K562 (cell line): Measurements from ENCODE around the gene WDHD1. TPM values are rescaled to one million over a fixed set of nuclear protein-coding genes. Genes with fewer than 3 reads are reported as not detected.

Source experiments
- ATAC-seq: fragments of 200-7000 bp; cut with Tn5 transposase; 3 replicates; pipeline ENCODE4 v1.9.1; 2020; ENCODE audit warnings: moderate library complexity
- BruUV-seq: library from RNA; stranded (reverse); fragments of 400-500 nt; replicated peaks from 2 replicates; lab custom pipeline; 2021; lab: Mats Ljungman, UMichigan
- CTCF ChIA-PET: fragments of 300-600 bp; formaldehyde crosslinking; extraction: SDS; loops from one replicate; lab custom pipeline; 2021; ENCODE audit warnings: low intra/inter-chr PET ratio; lab: Yijun Ruan, JAX
- POLR2A ChIA-PET: fragments of 300-600, 350-650 bp; sonication (Branson Sonifier 250); formaldehyde crosslinking; extraction: SDS; loops from one replicate; lab custom pipeline; 2021; ENCODE audit warnings: antibody characterized with exemption, inconsistent platforms; lab: Yijun Ruan, JAX
- DNase-seq, 4 experiments: peaks; one replicate each; pipeline versions ENCODE4 v3.0.0 to v3.0.0-alpha.2; 2011 to 2018; ENCODE audit warnings: low spot score in 3 of 4, mixed read lengths in 3 of 4; ENCODE audit errors: extremely low read depth in 1 of 4
- FAIRE-seq: peaks from 2 replicates; lab custom pipeline; 2011; peaks lifted over from hg19 to GRCh38; lab: Jason Lieb, UNC
- H2AFZ ChIP-seq: 2 replicates; pipeline ENCODE4 v1.6.0; 2011; ENCODE audit warnings: low read depth, low read length, control low read depth, inconsistent platforms
- H3K27ac ChIP-seq: fragments of 200-600 bp; 3 replicates; pipeline ENCODE4 v1.8.0; 2011; ENCODE audit warnings: low read depth, mild to moderate bottlenecking, control low read depth, inconsistent platforms, low read length, moderate library complexity, mixed read lengths; ENCODE audit errors: extremely low read depth
- H3K27me3 ChIP-seq, 2 experiments: fragments of 300-600 bp in 1 of 2; 2 replicates in 1 of 2; 3 replicates in 1 of 2; pipeline versions ENCODE4 v1.6.0 to v1.8.0; 2011; ENCODE audit warnings: inconsistent platforms in 2 of 2, low read length in 2 of 2, mild to moderate bottlenecking in 1 of 2, mixed read lengths in 1 of 2, moderate library complexity in 1 of 2; ENCODE audit not compliant: control insufficient read depth in 2 of 2, insufficient read depth in 2 of 2
- H3K36me3 ChIP-seq: fragments of 300-600 bp; 3 replicates; pipeline ENCODE4 v1.8.0; 2011; ENCODE audit warnings: mild to moderate bottlenecking, low read length, inconsistent platforms; ENCODE audit not compliant: control insufficient read depth, insufficient read depth
- H3K4me1 ChIP-seq, 2 experiments: fragments of 200-600 bp in 1 of 2; replicated peaks in 1 of 2; 2 replicates in 1 of 2; 3 replicates in 1 of 2; pipeline versions ENCODE4 v1.5.1 to v1.8.0; 2011; ENCODE audit warnings: inconsistent platforms in 2 of 2, low read length in 2 of 2, mild to moderate bottlenecking in 1 of 2, mixed read lengths in 1 of 2, moderate library complexity in 1 of 2; ENCODE audit not compliant: control insufficient read depth in 2 of 2, insufficient read depth in 2 of 2
- H3K4me2 ChIP-seq: 2 replicates; pipeline ENCODE4 v1.6.1; 2011; ENCODE audit warnings: low read length, control low read depth, inconsistent platforms, mixed read lengths; ENCODE audit not compliant: insufficient read depth
- H3K4me3 ChIP-seq: fragments of 200-600 bp; sonication (generic), shearing (Covaris generic); 2 replicates; pipeline ENCODE4 v1.5.1; 2016; ENCODE audit warnings: control low read depth, inconsistent platforms
- H3K79me2 ChIP-seq: fragments of 200-600 bp; 3 replicates; pipeline ENCODE4 v1.8.0; 2011; ENCODE audit warnings: low read length, inconsistent platforms; ENCODE audit not compliant: control insufficient read depth, insufficient read depth
- H3K9ac ChIP-seq, 2 experiments: 2 replicates each; pipeline versions ENCODE4 v1.6.0 to v1.6.1; 2011; ENCODE audit warnings: low read depth in 2 of 2, low read length in 2 of 2, control low read depth in 1 of 2, inconsistent platforms in 1 of 2, mild to moderate bottlenecking in 1 of 2, mixed read lengths in 1 of 2; ENCODE audit not compliant: insufficient read depth in 1 of 2
- H3K9me1 ChIP-seq: one replicate; pipeline ENCODE4 v1.6.0; 2011; ENCODE audit warnings: inconsistent platforms, mild to moderate bottlenecking, low read length, moderate library complexity; ENCODE audit not compliant: control insufficient read depth, insufficient read depth
- H3K9me3 ChIP-seq: replicated peaks from 2 replicates; pipeline ENCODE4 v1.5.1; 2011; ENCODE audit warnings: low read depth, low read length, inconsistent platforms; ENCODE audit not compliant: control insufficient read depth, insufficient read depth
- H4K20me1 ChIP-seq: replicated peaks from 2 replicates; pipeline ENCODE4 v1.6.1; 2011; ENCODE audit warnings: low read length, inconsistent platforms, mixed read lengths; ENCODE audit not compliant: control insufficient read depth, insufficient read depth
- CREBBP ChIP-seq: IDR thresholded peaks from one replicate; pipeline ENCODE4 v1.6.1; 2012; ENCODE audit warnings: low read depth, mild to moderate bottlenecking, control low read depth, inconsistent platforms, low read length
- EWSR1 ChIP-seq: fragments of 450-650 bp; IDR thresholded peaks from 2 replicates; pipeline ENCODE4 v1.6.1; 2018; ENCODE audit warnings: borderline replicate concordance, mild to moderate bottlenecking, low read depth, moderate library complexity; ENCODE audit not compliant: partially characterized antibody
- RUNX1 ChIP-seq: sonication (generic); IDR thresholded peaks from 2 replicates; pipeline ENCODE4 v1.6.1; 2016; ENCODE audit warnings: antibody characterized with exemption, low read depth
- THRAP3 ChIP-seq: fragments of 450-650 bp; IDR thresholded peaks from 2 replicates; pipeline ENCODE4 v1.6.1; 2016; ENCODE audit warnings: mild to moderate bottlenecking, inconsistent platforms, borderline replicate concordance
- ZNF197 ChIP-seq: fragments of 200-800 bp; sonication (Bioruptor generic); IDR thresholded peaks from 2 replicates; pipeline ENCODE4 v1.6.1; 2016; ENCODE audit warnings: low read depth, missing genetic modification characterization, missing compliant biosample characterization
- WGBS: fragments of 100-300 bp; shearing (Covaris generic); methylation state at CpG from one replicate; pipeline ENCODE4 v1.1.6; 2016; ENCODE audit warnings: low coverage, mixed read lengths; ENCODE audit not compliant: insufficient coverage; ENCODE audit errors: missing lambda C conversion rate; 5-methylcytosine and 5-hydroxymethylcytosine counted together
- in situ Hi-C: fragments of 300-500 bp; cut with MboI; formaldehyde crosslinking; loops from 4 replicates; pipeline ENCODE4 v1.15.0; 2018; ENCODE audit warnings: inconsistent platforms, mixed read lengths
- intact Hi-C: fragments of 100-400 bp; cut with micrococcal nuclease; formaldehyde crosslinking; loops from 2 replicates; pipeline ENCODE4 v1.14.2; 2022
- polyA plus RNA-seq, 8 experiments: library from polyadenylated mRNA; depleted of rRNA in 4 of 8; stranded (reverse) in 5 of 8; unstranded in 3 of 8; fragments of >200 nt; fragmentation: Nextera tagmentation in 2 of 8; fragmentation: Illumina TruSeq in 1 of 8; extraction: Ambion mirVana in 2 of 8; extraction: Trizol in 1 of 8; gene quantifications; 2 replicates each; pipeline versions ENCODE4 v1.2.1 to v1.2.3, GENCODE V29; 2011 to 2014; ENCODE audit warnings: inconsistent platforms in 1 of 8, missing spikeins in 1 of 8
- total RNA-seq, 7 experiments: library from RNA; depleted of rRNA in 6 of 7; stranded (reverse); fragments of >200 nt in 6 of 7; fragmentation: Illumina TruSeq in 2 of 7; extraction: Trizol in 2 of 7; gene quantifications; 2 replicates each; pipeline versions ENCODE4 v1.2.1 to v1.2.3, GENCODE V29; 2011 to 2021; ENCODE audit warnings: low replicate concordance in 1 of 7

WDHD1 gene
- total and polyA plus RNA-seq, 9 of the 15 experiments (the other 6 are each of a cell fraction or from before 2014, with no cell fraction given): 11.7 to 39.1 (median 30.0) TPM

- H3K9me3 ChIP-seq: no peaks in the 10 kb centered on the region
- BruUV-seq: no TSS peak
- ChIA-PET POLR2A (interaction anchor here (1.1 kb wide), 1 partner anchor 8 kb away, joined by 4 read pairs; no protein-coding TSS in a partner anchor), CTCF (no interaction called here)
- TF ChIP-seq CREBBP: no peak
- TF ChIP-seq THRAP3: no peak
- peak; percentile 40; the same call in 1 of the 3 replicates for ATAC-seq
- no peak overlapping the region; a peak in 1 of 4 replicates for H3K9ac ChIP-seq
- H2AFZ ChIP-seq: no peak overlapping the region
- H4K20me1 ChIP-seq: no peaks in the 10 kb centered on the region
- in situ Hi-C loops: no loop called here
- H3K4me1 ChIP-seq: no peaks in the 10 kb centered on the region
- no peak for DNase-seq
- FAIRE-seq: no peak
- no peaks in the 10 kb centered on the region for H3K36me3 ChIP-seq
- H3K9me1 ChIP-seq: no peaks in the 10 kb centered on the region
- no peak overlapping the region for H3K4me2 ChIP-seq
- intact Hi-C loops: no loop called here
- H3K4me3 ChIP-seq: no peak overlapping the region
- H3K27ac ChIP-seq: no peak overlapping the region
- H3K79me2 ChIP-seq: no peaks in the 10 kb centered on the region
- 17% methylated on average over 3 of the region's 3 CpGs for WGBS
- no peaks in the 10 kb centered on the region for H3K27me3 ChIP-seq
These were observed 104.3 kb downstream of the WDHD1 start for GRCh38 chr14:54922598-54922997.

GRCh38 chr14:54920052-54920451, 106.8 kb downstream of the WDHD1 start:
- Histone ChIP-seq H4K20me1 (no peaks in the 10 kb centered on the region), H3K9ac (no peak overlapping the region), H3K4me1 (no peaks in the 10 kb centered on the region; a peak in 1 of 5 replicates), H3K9me1 (no peaks in the 10 kb centered on the region), H3K27me3 (no peaks in the 10 kb centered on the region), H2AFZ (no peak overlapping the region), H3K9me3 (no peaks in the 10 kb centered on the region), H3K4me3 (no peak overlapping the region), H3K36me3 (no peaks in the 10 kb centered on the region), H3K27ac (no peak overlapping the region), H3K79me2 (no peaks in the 10 kb centered on the region), H3K4me2 (no peak overlapping the region)
- POLR2A ChIA-PET: no interaction called here
- TF ChIP-seq ZNF197 (CRISPR knock-in tag) (no peak), EWSR1 (no peak), RUNX1 (no peak)
- in situ Hi-C loops (no loop called here), intact Hi-C loops (no loop called here)
- CTCF ChIA-PET: no interaction called here
- DNase-seq (no peak), ATAC-seq (no peak), FAIRE-seq (no peak)
- no TSS peak for BruUV-seq
- 20% methylated on average over 1 of the region's 1 CpG for WGBS
